NCI-H146 treated with DMSO at 0.1 percent for 48 hours (cell line): ENCODE measurements around the gene ATRN.

Experiments
- DNase-seq: peaks from one replicate; lab custom pipeline; 2025; ENCODE audit not compliant: unreplicated experiment; lab: John Stamatoyannopoulos, UW

ATRN gene

DNA sequence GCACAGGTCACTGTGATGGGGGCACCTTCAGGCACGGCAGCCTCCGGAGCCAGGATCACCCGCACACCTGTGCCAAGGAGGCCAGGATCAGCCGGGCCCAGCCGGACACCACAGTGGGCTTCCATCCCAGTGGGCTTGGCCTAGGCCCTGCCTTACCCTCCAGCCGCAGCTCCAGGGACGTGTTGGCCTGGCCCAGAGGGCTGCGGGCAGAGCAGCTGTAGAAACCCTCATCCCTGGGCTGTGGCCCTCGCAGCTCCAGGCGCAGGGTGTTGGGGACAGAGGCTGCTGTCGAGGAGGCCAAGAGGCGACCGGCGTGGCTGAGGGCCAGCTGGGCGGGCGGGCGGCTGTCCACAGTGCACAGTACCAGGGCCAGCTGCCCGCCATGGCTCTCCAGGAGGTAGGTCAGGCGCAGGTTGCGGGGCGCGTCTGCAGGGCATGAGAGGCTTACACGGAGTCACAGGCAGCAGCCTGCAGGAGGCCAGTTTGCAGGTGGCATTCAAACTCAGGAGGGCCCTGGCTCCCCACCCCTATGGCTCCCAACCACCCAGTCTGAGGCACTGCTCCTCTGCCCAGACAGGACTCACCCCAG, 222.0 kb downstream of the ATRN start:
- DNase-seq = no peak

DNA sequence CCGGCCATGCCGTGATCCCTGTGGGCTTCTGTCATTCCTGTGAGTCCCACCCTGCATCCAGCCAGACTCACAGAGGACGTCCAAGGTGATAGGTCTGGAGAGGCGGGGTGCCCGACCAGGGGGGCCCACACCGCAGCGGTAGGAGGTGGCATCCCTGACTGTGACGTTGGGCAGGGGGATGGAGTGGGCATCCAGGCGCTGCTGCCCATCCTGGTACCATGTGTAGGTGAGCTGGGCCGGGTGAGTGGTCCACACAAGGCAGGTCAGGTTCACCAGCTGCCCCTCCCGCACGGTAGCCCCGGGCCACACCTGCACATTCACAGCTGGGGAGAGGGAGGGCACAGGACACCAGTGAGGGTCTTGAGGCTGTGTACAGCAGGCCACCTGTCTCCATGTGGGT, 222.6 kb downstream of the ATRN start:
- no peak for DNase-seq

DNA sequence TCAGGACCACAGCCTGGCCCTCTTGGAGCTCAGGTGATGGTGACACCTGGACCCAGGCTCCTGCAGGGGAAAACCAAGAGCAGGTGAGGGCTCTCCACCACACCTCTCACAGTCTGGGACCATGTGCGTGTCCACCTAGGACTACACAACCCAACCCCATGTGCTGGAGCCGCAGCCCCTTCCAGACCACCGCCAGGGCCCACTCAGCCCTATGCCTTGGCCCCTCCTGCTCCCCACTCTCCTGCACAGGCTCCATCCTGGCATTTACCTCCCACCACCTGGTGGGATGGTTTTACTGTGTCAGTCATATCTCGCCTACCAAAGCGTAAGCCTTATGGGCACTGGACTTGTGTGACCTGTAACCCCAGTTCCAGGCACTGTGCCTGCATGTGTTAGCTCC, 224.0 kb downstream of the ATRN start:
- no peak for DNase-seq

DNA sequence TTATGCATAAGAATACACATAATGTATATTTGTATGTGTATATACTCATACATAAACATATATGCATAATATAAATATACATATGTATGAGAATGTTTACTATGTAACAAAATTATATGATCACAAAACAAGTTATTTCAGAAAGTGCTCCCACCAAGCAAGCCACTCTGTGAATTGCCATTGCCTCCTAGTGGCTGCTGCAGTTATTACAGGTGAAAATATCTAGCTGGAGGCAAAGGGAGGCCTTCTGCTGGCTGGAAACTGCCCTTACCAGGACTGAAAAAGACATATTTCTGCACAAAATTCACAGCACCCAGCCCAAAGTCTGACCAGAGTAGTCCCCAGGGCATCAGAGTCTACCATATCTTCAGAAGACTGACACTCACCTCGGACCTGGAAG, 225.4 kb downstream of the ATRN start:
- DNase-seq = no peak

DNA sequence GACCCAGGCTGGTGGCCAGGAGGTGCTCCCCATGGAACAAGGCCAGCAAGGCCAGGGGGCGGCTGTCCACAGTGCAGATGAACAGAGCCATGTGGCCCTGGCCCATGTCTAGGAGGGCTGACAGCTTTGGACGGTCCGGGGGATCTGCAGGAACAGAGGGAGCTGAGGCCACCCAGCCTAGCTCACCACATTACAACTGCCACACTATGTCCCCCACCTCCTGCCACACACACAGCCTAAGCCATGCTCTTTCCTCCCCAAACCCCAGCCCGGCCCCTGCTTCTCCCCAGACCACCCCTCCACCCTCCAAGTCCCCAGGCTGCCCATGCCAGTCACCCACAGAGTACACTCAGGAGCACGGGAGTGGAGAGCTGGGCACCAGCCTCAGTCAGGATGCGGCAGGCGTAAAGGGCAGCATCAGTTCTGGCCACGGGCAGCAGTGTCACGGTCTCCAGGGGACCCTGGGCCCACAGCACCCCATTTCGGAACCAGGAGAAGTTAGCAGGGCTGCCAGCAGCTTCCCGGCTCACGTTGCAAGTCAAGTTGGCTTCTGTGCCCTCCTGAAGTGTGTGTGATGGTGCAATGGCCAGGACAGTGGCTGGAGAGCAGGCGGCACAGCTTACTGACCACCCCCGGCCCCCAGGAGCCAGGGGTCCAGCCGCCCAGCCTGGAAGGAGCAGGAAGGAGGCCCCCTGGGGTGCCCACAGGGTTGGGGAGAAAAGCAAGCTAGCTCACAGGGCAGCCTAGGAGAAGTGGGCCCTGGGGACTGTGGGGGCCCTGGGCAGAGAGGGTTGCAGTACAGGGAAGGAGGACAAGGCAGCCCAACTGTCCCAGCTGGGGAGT, 226.1 kb downstream of the ATRN start:
- no peak for DNase-seq

DNA sequence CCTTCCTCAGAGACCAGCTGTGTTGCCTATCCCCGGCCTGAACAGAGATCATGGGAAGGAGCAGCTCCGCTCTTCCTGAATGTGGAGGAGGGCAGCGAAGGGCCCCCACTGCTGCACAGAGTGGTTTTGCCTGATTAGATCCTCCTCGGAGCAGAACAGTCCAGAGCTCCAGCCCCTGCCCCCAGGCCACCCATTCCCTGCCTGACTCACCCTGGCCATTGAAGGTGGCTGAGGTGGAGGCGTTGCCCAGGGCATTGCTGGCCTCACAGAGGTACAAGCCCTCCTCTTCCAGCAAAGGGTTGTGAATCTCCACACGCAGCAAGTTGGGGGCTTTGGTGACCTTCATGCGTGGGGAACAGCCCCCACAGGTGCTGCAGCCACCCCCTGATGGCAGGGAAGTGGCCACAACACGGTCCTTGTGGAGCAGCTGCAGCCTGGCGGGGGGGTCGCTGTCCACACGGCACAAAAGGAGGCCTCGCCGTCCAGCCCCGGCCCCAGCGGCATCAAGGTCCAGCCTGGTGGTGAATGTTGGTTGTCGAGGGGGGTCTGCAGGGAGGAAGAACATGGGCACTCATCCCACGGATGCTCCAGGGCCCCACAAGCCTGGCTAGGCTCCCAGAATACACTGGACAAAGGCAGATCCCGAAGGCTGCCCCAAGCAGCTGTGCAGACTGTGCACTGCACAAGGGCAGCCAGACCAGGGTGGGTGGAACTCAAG, 226.9 kb downstream of the ATRN start:
- no peak for DNase-seq

DNA sequence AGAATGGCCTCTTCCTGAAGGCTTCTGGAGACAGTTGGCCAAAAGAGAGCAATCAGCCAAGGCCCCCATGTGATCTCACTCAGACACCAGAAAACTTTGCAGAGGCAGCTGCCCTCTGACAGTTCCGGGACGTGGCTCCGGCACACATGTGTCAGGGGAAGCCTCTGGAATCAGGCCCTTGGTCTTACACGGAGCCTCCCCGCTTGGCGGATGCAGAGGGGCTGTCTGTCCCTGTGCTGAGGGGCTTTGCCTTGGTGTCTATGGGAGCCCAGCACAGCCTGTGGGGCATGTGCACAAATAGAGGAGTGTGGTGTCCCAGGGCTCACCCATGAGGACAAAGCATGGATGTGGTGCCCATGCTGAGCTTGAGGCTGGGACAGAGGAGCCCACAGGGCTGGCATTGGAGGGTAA, 227.8 kb downstream of the ATRN start:
- DNase-seq = no peak

DNA sequence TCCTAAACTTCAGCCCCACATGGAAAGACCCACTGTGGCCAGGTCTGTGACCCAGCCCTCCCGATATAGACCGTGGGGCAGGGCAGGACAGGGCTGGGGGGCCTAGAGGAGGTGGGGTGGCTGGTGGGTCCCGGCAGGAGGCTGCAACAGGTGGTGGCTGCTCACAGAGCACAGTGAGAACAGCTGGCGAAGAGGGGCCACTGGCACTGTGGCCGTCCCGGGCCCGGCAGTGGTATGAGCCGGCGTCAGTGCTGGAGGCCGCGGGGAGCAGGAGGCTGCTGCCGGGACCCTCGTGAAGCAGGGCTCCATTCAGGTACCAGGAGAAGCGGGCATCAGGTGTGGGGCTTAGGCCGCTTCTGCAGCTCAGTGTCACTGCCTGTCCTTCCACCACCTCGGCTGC, 228.2 kb downstream of the ATRN start:
- no peak for DNase-seq
